IMR-90 (cell line): ENCODE data around the gene EMD. TPM values are rescaled to one million over a fixed set of nuclear protein-coding genes. Genes with fewer than 3 reads are reported as not detected.

ENCODE experiments used
- ATAC-seq: fragments of 200-7000 bp; cut with Tn5 transposase; 2 replicates; pipeline ENCODE4 v1.9.1; 2020; ENCODE audit warnings: low read depth, mild to moderate bottlenecking, moderate library complexity
- BruUV-seq: library from RNA; stranded (reverse); fragments of 400-500 nt; replicated peaks from 2 replicates; lab custom pipeline; 2021; lab: Mats Ljungman, UMichigan
- CTCF ChIA-PET: fragments of 300-600 bp; formaldehyde crosslinking; extraction: SDS; loops from one replicate; lab custom pipeline; 2021; ENCODE audit warnings: antibody characterized with exemption; lab: Yijun Ruan, JAX
- POLR2A ChIA-PET: fragments of 300-600 bp; sonication (Branson Sonifier 250); formaldehyde crosslinking; loops from one replicate; lab custom pipeline; 2022; ENCODE audit warnings: antibody characterized with exemption; ENCODE audit not compliant: unreplicated experiment; lab: Charles Lee
- DNase-seq: peaks from one replicate; pipeline ENCODE4 v3.0.0; 2013
- H2AFZ ChIP-seq: replicated peaks from 2 replicates; pipeline ENCODE3; 2013; ENCODE audit warnings: low read length, mild to moderate bottlenecking; ENCODE audit not compliant: poor library complexity
- H2AK5ac ChIP-seq: 2 replicates; pipeline ENCODE4 v1.6.1; 2013; ENCODE audit warnings: low read depth, low read length, inconsistent platforms
- H2AK9ac ChIP-seq: replicated peaks from 2 replicates; pipeline ENCODE3; 2013; ENCODE audit warnings: mild to moderate bottlenecking, low read depth, low read length, moderate library complexity; ENCODE audit not compliant: poor library complexity
- H2BK120ac ChIP-seq: 2 replicates; pipeline ENCODE4 v1.6.1; 2013; ENCODE audit warnings: low read depth, low read length, inconsistent platforms
- H2BK15ac ChIP-seq: 3 replicates; pipeline ENCODE4 v1.6.1; 2013; ENCODE audit warnings: low read depth, low read length, inconsistent platforms
- H2BK20ac ChIP-seq: 2 replicates; pipeline ENCODE4 v1.6.1; 2013; ENCODE audit warnings: low read depth, mild to moderate bottlenecking, inconsistent platforms, low read length, moderate library complexity
- H2BK5ac ChIP-seq: 2 replicates; pipeline ENCODE4 v1.6.1; 2013; ENCODE audit warnings: mild to moderate bottlenecking, low read depth, low read length, inconsistent platforms; ENCODE audit not compliant: poor library complexity, severe bottlenecking
- H3K14ac ChIP-seq: replicated peaks from 2 replicates; pipeline ENCODE4 v1.6.1; 2013; ENCODE audit warnings: low read depth, low read length, inconsistent platforms
- H3K18ac ChIP-seq: 2 replicates; pipeline ENCODE4 v1.6.1; 2013; ENCODE audit warnings: low read depth, low read length, control low read depth
- H3K23ac ChIP-seq: 2 replicates; pipeline ENCODE4 v1.6.1; 2013; ENCODE audit warnings: low read depth, low read length, inconsistent platforms
- H3K27ac ChIP-seq: 2 replicates; pipeline ENCODE4 v1.5.1; 2013; ENCODE audit warnings: mild to moderate bottlenecking, control low read depth, low read length; ENCODE audit not compliant: insufficient read depth
- H3K27me3 ChIP-seq: 2 replicates; pipeline ENCODE4 v1.6.1; 2013; ENCODE audit warnings: low read length; ENCODE audit not compliant: control insufficient read depth, insufficient read depth
- H3K36me3 ChIP-seq: 2 replicates; pipeline ENCODE4 v1.6.1; 2013; ENCODE audit warnings: low read length, mixed read lengths; ENCODE audit not compliant: control insufficient read depth, insufficient read depth
- H3K4ac ChIP-seq: 2 replicates; pipeline ENCODE4 v1.6.1; 2013; ENCODE audit warnings: low read depth, low read length, inconsistent platforms
- H3K4me1 ChIP-seq: 2 replicates; pipeline ENCODE4 v1.6.1; 2013; ENCODE audit warnings: low read length, mixed read lengths; ENCODE audit not compliant: control insufficient read depth, insufficient read depth
- H3K4me2 ChIP-seq: 2 replicates; pipeline ENCODE4 v1.6.1; 2013; ENCODE audit warnings: low read depth, mild to moderate bottlenecking, control low read depth, low read length, moderate library complexity
- H3K4me3 ChIP-seq: 2 replicates; pipeline ENCODE4 v1.5.1; 2013; ENCODE audit warnings: low read depth, mild to moderate bottlenecking, control low read depth, low read length, moderate library complexity; ENCODE audit not compliant: insufficient read depth
- H3K56ac ChIP-seq: 2 replicates; pipeline ENCODE4 v1.6.1; 2013; ENCODE audit warnings: low read length, inconsistent platforms; ENCODE audit not compliant: insufficient read depth; ENCODE audit errors: extremely low read depth
- H3K79me1 ChIP-seq, 2 experiments: 2 replicates each; pipeline ENCODE4 v1.6.1; 2013; ENCODE audit warnings: low read length in 2 of 2, inconsistent platforms in 1 of 2, low read depth in 1 of 2
- H3K9ac ChIP-seq: 2 replicates; pipeline ENCODE4 v1.6.1; 2013; ENCODE audit warnings: low read depth, low read length, control low read depth
- H3K9me1 ChIP-seq: 2 replicates; pipeline ENCODE4 v1.6.1; 2013; ENCODE audit warnings: low read length, inconsistent platforms; ENCODE audit not compliant: insufficient read depth
- H3K9me3 ChIP-seq: 2 replicates; pipeline ENCODE4 v1.6.1; 2013; ENCODE audit warnings: low read length; ENCODE audit not compliant: control insufficient read depth, insufficient read depth
- H4K20me1 ChIP-seq: 2 replicates; pipeline ENCODE4 v1.6.1; 2013; ENCODE audit warnings: low read length, inconsistent platforms; ENCODE audit not compliant: insufficient read depth
- H4K5ac ChIP-seq: 2 replicates; pipeline ENCODE4 v1.6.1; 2013; ENCODE audit warnings: mild to moderate bottlenecking, low read depth, low read length, control low read depth
- H4K8ac ChIP-seq, 2 experiments: 2 replicates each; pipeline ENCODE4 v1.6.1; 2013; ENCODE audit warnings: low read depth in 2 of 2, low read length in 2 of 2, control low read depth in 1 of 2, inconsistent platforms in 1 of 2
- H4K91ac ChIP-seq: 2 replicates; pipeline ENCODE4 v1.6.1; 2013; ENCODE audit warnings: low read depth, low read length, inconsistent platforms; ENCODE audit not compliant: insufficient read depth
- MAFK ChIP-seq: IDR thresholded peaks from 2 replicates; pipeline ENCODE4 v1.6.1; 2012; ENCODE audit warnings: low read depth, low read length, improper control_type of control experiment
- MAZ ChIP-seq: IDR thresholded peaks from 2 replicates; pipeline ENCODE4 v1.6.1; 2012; ENCODE audit warnings: low read depth, mild to moderate bottlenecking, low read length, improper control_type of control experiment, moderate library complexity, borderline replicate concordance
- MXI1 ChIP-seq: IDR thresholded peaks from 2 replicates; pipeline ENCODE4 v1.6.1; 2012; ENCODE audit warnings: low read depth, mild to moderate bottlenecking, low read length, moderate library complexity, borderline replicate concordance
- NFE2L2 ChIP-seq: fragments of 150-350 bp; IDR thresholded peaks from 2 replicates; pipeline ENCODE4 v1.6.1; 2016; ENCODE audit warnings: low read depth, mild to moderate bottlenecking, low read length
- POLR2A ChIP-seq: IDR thresholded peaks from 2 replicates; pipeline ENCODE4 v1.6.1; 2012; ENCODE audit warnings: mild to moderate bottlenecking, low read depth, low read length
- RFX5 ChIP-seq: IDR thresholded peaks from 2 replicates; pipeline ENCODE4 v1.8.0; 2012; ENCODE audit warnings: low read depth, mild to moderate bottlenecking, low read length, moderate library complexity
- WGBS, 2 experiments: methylation state at CpG; one replicate each; pipeline versions ENCODE4 v1.1.5 to v1.1.7; 2013; ENCODE audit warnings: missing lambda C conversion rate in 2 of 2; ENCODE audit not compliant: insufficient read length in 1 of 2; ENCODE audit errors: extremely low coverage in 2 of 2; 5-methylcytosine and 5-hydroxymethylcytosine counted together
- dilution Hi-C: fragments of 300-500 bp; cut with HindIII; formaldehyde crosslinking; loops from one replicate; pipeline ENCODE4 v1.14.3; 2018; ENCODE audit warnings: low sequenced_read_pairs; ENCODE audit not compliant: unreplicated experiment
- in situ Hi-C: fragments of 300-500 bp; cut with MboI; formaldehyde crosslinking; loops from 3 replicates; pipeline ENCODE4 v1.14.3; 2019; ENCODE audit warnings: low sequenced_read_pairs, inconsistent platforms, mixed read lengths
- intact Hi-C: fragments of 100-400 bp; cut with micrococcal nuclease; formaldehyde crosslinking; loops from 2 replicates; pipeline ENCODE4 v1.10.0; 2022
- polyA plus RNA-seq, 3 experiments: library from polyadenylated mRNA; depleted of rRNA; stranded (reverse); fragments of >200 nt; gene quantifications; 2 replicates each; pipeline ENCODE4 v1.2.3, GENCODE V29; 2012; ENCODE audit warnings: low replicate concordance in 1 of 3
- total RNA-seq: library from RNA; depleted of rRNA; stranded (reverse); fragments of >200 nt; gene quantifications from 2 replicates; pipeline ENCODE4 v1.2.3, GENCODE V29; 2012

The EMD gene
- total and polyA plus RNA-seq, 2 of the 4 experiments (the other 2 are of a cell fraction) = 9.9 to 80.6 TPM

- TF ChIP-seq MAFK = no peak
- no peak for TF ChIP-seq NFE2L2
These were observed 8.6 kb upstream of the EMD start (continued) for GRCh38 chrX:154370300-154371016.

- Histone ChIP-seq H3K56ac (peak overlapping the region; percentile 90), H2BK5ac (peak overlapping the region; percentile 94), H3K36me3 (peaks cover 36% of the 10 kb centered on the region), H3K4me2 (peak overlapping the region; percentile 68), H2AK9ac (peak overlapping the region; percentile 98), H3K27me3 (no peaks in the 10 kb centered on the region), H2BK20ac (no peak overlapping the region), H3K4ac (peak overlapping the region; percentile 77), H2AFZ (peak overlapping the region; percentile 41), H2BK15ac (no peak overlapping the region), H3K9me1 (0 out of 2 replicates have a peak, but pooled peaks cover under 1% of the 10 kb centered on the region), H3K4me1 (peaks cover 9% of the 10 kb centered on the region), H3K79me1 (peaks cover 0 to 7% of the 10 kb centered on the region in 2 experiments; a peak in 2 of 4 replicates), H4K5ac (no peak overlapping the region; the same call in 1 of the 2 replicates), H3K4me3 (peak overlapping the region; percentile 95), H3K9me3 (no peaks in the 10 kb centered on the region), H3K9ac (peak overlapping the region; percentile 100), H3K14ac (peak overlapping the region; percentile 58; the same call in 1 of the 2 replicates), H4K20me1 (peaks cover 48% of the 10 kb centered on the region), H3K18ac (peak overlapping the region; percentile 40; the same call in 1 of the 2 replicates), H2AK5ac (peak overlapping the region; percentile 81), H2BK120ac (no peak overlapping the region), H4K91ac (peak overlapping the region; percentile 84), H3K27ac (peak overlapping the region; percentile 99), H4K8ac (peak overlapping the region in 1 of 2 experiments; percentile 76; a peak in 1 of 4 replicates), H3K23ac (peak overlapping the region; percentile 83)
- in situ Hi-C loops (no loop called here), intact Hi-C loops (loop anchor here (5.0 kb wide), 1 partner anchor 161 kb away; no protein-coding TSS in a partner anchor), dilution Hi-C loops (no loop called here)
- 34% methylated on average over 25 of the region's 77 CpGs; no CpG with 5 or more reads in 1 of the 2 experiments for WGBS, 2 experiments
- DNase-seq (peak; percentile 89), ATAC-seq (peak; percentile 42)
- TF ChIP-seq MAZ = peak; percentile 87
- peak; percentile 98 for TF ChIP-seq POLR2A
- no peak for TF ChIP-seq RFX5
- TF ChIP-seq MXI1 = peak; percentile 42; the same call in 1 of the 2 replicates
- POLR2A ChIA-PET = interaction anchor here (0.5 to 1.3 kb wide), 6 partner anchors 8 to 420 kb away, joined by 3 to 4 read pairs (median 4); partner anchors contain the start of genes RPL10 and SLC10A3
- TSS peak; percentile 80 for BruUV-seq
- CTCF ChIA-PET = no interaction called here
These were observed 7.9 kb upstream of the EMD start for GRCh38 chrX:154371017-154371788.
